Ammon's horn (tissue), 1 donor: Measurements from ENCODE around the gene PMFBP1.
"Not testable (repeated sequence)": the region's sequence is repeated elsewhere in the genome, so short reads cannot be mapped to it uniquely, and the experiment has no call there.

Experiments
- DNase-seq: peaks from one replicate; pipeline ENCODE4 v3.0.0-alpha.2; 2016; ENCODE audit warnings: low spot score

The PMFBP1 gene

DNA sequence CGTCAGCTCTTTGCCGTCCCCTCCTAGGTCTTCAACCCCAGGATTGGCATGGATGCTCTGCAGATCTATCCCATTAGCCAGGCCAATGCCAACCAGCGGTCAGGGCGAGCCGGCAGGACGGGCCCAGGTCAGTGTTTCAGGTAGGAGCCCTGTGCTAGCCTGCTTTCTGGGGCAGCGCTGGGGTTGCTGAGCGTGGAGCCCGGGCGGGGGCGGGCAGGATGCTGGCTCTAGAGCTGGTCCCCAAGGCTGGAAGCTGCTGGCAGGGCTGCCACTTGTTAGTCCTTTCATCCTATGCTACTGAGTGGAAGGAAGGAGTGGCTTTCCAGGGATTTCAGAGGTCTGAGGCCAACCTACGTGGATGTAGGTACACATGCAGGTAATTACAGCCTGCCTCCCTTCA, 66.0 kb downstream of the PMFBP1 start:
- no peak for DNase-seq

DNA sequence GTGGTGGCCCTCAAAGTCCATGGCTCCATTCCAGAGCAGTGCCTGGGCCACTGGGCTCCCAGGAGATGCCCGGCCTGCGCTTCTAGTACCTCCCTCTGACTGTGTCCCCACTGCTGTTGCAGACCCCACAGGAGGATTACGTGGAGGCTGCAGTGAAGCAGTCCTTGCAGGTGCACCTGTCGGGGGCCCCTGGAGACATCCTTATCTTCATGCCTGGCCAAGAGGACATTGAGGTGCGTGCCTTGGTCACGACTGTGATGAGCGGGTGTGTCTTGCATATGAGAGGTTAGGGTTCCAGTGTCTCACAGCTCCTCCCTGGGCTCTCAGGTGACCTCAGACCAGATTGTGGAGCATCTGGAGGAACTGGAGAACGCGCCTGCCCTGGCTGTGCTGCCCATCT, 67.0 kb downstream of the PMFBP1 start:
- no peak for DNase-seq

DNA sequence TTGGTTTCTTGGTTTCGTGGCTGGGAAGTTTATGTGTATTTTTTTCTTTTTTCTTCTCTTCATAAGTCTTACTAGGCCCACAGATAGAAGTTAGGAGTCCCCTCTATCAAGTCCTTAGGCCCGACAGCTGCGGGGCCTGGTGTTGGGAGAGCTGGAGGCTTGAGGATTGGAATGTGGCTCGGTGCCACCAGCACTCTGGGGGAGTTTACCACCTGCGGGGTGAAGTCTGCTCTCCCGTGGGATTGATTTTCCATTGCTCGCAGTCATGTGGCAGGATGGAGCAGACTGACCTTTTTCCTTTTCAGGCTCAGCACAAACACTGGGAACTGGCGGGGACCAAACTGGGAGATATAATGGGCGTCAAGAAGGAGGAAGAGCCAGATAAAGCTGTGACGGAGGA, 70.8 kb downstream of the PMFBP1 start:
- DNase-seq: no peak

DNA sequence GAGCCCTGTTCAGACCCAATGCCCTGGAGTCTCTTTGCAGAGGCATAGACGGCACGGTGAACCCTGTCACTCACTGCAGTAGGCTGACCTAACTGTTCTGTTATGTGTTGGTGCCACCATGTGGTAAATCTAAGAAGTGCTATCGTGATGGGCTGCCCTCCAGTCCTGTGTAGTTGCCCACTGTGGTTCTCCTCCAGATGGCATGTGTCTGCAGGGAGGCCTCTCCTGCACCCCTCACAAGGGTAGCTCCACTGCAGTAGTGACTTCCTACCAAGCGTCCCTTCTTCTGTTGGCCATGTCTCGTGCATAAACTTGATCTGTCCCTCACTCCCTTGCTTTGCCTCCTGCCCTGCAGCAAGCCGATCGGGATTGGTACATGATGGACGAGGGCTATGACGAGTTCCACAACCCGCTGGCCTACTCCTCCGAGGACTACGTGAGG, 72.6 kb downstream of the PMFBP1 start:
- DNase-seq: peak; percentile 70

- no peak for DNase-seq
These were observed 73.0 kb downstream of the PMFBP1 start for GRCh38 chr16:72098936-72099335.

GRCh38 chr16:72094266-72094610, 77.7 kb downstream of the PMFBP1 start:
- DNase-seq: no peak

DNA sequence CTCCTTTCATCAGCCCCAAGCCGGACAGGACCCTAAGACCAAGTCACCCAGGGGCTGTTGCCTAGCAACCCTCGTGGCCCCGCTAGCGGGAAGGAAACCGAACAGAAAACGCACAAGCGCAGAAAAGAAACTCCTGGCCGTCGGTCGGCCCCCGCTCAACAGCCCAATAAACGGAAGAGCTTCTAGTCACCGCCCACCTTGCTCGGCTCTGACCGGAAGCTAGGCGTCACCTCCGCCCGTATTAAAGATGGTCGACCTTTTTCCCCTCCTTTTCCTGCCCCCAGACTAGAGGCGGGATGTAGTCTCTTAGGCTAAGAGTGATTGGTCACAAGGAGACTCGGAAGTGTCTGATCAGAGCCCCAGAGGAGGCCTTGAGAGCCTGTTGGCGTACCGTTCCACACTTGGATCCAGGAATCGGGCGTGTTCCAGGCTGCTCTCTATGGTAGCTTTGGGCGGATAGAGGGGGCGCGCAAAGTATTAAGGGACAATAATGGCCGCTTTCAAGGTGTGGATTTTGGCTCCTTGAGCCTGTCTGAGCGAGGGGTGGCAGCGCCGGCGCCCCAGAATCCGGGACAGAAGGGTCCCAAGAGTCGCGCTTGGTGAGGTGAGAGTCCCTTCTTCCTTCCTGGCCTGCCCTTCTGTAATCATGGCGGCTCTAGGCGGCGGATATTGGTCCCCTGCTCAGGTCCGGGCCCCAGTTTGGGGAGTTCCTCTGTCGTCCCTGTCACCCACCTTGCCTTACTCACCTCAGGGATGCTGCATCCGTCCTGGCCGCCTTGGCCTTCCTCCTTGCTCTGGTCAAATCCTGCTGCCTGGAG, 78.3 kb downstream of the PMFBP1 start, which contains the start of the genes DHX38 and TXNL4B:
TSS of gene DHX38 (plus strand) at position 400 of the 818 bp plus-strand sequence. CDS start 2,311 bp downstream, outside the sequence.
TSS of gene TXNL4B (minus strand) at position 173 of the 818 bp plus-strand sequence. CDS start 2,871 bp downstream, outside the sequence.
- peak; percentile 99 for DNase-seq

DNA sequence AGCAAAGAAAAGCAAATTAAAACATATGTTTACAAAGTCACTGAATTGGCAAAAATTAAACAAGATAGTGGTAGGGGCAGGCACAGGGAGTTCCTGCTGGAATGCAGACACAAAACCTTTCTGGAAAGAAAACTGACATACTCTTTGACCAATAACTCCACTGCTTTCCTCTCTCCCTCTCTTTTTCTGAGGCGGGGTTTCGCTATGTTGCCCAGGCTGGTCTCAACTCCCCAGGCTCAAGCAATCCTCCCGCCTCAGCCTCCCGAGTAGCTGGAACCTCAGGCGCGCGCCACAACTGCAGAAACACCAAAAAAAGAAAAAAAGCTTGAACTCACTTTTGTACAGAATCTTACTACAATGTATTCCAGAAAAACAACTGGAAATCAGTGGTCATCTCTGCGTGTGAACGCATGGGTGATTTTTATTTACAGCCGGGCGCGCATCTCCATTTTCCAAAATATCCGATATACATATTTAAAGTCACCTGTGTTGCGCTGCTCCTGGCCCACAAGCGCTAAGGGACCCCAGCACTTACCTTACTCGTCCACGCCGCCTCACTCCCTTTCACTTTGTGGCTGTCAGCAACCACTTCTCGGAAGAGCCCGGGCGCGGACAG, 79.0 kb downstream of the PMFBP1 start:
- no peak for DNase-seq

- DNase-seq: no peak
These were observed 80.7 kb downstream of the PMFBP1 start for GRCh38 chr16:72091217-72091616.

DNA sequence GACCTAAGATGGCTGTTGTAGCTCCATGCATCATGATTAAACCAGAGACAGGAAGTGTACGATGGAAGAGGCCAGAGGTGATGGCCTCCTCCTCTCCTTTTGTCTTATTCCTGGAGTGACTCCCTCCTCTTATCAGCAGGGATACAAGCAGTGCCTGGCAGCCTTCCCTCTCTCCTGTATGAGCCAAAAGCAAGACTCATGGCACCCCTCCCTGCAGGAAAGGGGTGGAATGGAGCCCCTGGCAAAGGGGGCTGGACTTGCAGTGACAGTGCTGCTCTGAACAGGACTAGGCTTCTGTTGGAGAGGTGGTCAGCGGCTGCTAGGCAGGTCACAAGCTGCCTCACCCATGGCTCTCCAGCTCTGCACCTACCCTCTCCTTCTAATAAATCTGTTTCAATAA, 87.0 kb downstream of the PMFBP1 start:
- no peak for DNase-seq

DNA sequence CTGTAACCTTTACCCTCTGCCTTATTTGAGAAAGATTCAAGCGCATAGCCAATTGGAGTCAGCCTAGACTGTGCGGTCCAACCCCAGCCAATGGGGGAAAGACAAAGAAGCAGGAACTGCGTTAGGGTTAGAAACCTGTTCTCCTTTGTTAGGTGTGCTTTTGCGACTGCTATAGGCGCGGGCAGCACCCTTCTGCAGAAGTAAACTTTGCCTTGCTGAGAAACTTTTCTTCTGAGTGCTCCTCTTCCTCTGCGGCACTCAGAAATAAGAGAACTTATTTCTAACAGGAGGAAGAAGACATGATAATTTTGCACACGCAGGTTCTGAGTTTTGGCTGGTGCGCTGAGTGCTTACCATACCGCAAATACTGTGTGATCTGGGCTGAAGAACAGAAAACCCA, 87.5 kb downstream of the PMFBP1 start:
- no peak for DNase-seq

DNA sequence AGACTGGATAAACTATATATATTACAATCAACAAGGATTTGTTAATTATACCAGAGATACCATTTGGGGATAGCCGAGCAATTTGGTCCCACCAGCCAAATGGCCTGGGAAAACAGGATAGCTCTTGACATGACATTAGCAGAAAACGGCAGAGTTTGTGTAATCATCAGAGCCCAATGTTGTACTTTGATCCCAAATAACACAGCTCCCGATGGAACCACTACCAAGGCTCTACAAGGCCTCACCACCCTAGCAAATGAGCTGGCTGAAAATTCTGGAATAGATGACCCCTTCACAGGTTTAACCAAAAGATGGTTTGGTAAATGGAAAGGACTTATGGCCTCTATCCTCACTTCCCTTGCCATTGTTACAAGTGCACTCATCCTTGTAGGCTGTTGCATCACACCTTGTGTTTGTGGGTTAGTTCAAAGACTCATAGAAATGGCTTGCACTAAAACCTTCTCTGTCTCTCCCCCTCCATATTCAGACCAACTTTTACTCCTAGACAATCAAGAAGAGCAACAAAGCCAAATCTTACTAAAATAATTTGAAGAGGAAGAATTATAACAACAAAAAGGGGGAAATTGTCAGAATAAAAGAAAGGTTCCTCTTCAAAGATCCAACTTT, 88.1 kb downstream of the PMFBP1 start:
- DNase-seq: no peak

GRCh38 chr16:72076991-72077706, 94.8 kb downstream of the PMFBP1 start:
- DNase-seq: not testable (repeated sequence)

- not testable (repeated sequence) for DNase-seq
These were observed 96.9 kb downstream of the PMFBP1 start for GRCh38 chr16:72075067-72075466.

DNA sequence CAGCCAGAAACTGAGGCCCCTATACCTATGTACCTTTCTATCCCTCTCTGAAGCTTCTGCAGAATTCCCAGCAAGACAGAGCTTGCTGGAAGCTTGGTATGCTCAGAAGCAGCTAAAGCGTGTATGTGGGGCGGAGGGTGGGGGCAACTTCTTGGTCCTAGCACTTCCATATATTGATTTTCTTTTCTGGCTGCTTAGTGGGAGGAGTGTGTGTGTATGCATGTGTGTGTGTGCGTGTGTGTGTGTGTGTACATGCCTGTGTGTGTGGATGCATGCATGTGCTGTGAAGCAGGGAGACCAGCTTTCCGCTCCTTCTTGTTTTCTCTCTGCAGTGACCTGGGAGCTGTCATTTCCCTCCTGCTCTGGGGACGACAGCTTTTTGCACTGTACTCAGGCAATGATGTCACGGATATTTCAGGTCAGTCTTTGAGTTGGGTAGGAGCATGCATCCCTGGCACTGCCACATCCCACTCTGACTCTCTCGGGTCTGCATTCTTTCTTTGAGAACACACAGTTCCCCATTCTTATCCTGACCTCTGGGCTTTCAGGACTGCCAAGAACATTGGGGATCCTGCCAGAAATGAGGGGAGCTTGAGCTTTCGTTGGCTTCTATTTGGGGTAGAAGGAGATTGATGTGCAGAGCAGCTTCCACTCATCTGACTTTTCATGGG, 98.3 kb downstream of the PMFBP1 start:
- peak; percentile 70 for DNase-seq

GRCh38 chr16:72072514-72073342, 99.2 kb downstream of the PMFBP1 start:
- DNase-seq: peak; percentile 48
